GM18868 (cell line): ENCODE data around the gene AAK1.
"Not testable (repeated sequence)": the region's sequence is repeated elsewhere in the genome, so short reads cannot be mapped to it uniquely, and the experiment has no call there.

Source experiments
- ATAC-seq: cut with Tn5 transposase; IDR thresholded peaks from one replicate; pipeline ENCODE4 v1.9.1; 2021; ENCODE audit warnings: mild to moderate bottlenecking, moderate library complexity; ENCODE audit not compliant: unreplicated experiment

The AAK1 gene

DNA sequence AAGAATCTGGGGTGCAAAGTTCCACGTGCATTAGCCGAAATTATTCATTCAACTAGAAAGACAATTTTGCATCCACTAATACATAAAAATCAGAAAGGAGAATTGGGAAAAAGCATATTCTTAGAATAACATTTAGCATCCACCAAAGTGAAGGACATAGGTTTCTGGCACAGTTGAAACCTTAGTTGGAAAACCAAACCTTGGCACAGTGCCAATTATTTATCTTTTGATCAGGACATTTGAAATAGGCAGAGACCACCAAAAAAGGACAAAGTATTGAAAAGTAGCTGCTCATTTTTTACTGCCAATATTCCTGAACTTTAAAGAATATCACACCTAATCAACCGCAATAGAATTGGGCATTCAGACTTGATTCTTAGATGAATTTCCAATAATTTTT is 180.8 kb downstream of the AAK1 start:
- no peak for ATAC-seq

- no peak for ATAC-seq
These were observed 182.1 kb downstream of the AAK1 start for GRCh38 chr2:69461404-69461803.

DNA sequence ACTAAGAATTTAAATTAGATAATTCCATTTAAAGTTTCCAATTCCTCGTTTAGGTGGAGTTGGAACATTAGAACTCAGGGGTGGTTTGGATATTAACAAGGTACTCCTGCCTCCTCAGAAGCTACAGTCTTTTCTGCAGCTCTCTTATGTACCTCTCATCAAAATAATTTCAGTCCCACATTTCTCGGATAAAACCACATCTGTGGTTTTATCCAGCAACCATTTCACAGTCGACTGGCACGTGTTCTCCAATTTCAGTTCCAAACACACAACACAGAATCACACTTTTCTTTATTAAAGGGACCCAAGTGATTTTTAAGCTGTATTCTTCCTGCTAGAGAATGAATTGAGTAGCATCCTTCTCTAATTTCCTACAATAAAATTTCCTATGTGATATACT is 183.6 kb downstream of the AAK1 start:
- no peak for ATAC-seq

GRCh38 chr2:69456950-69457445 is 186.5 kb downstream of the AAK1 start:
- no peak for ATAC-seq

DNA sequence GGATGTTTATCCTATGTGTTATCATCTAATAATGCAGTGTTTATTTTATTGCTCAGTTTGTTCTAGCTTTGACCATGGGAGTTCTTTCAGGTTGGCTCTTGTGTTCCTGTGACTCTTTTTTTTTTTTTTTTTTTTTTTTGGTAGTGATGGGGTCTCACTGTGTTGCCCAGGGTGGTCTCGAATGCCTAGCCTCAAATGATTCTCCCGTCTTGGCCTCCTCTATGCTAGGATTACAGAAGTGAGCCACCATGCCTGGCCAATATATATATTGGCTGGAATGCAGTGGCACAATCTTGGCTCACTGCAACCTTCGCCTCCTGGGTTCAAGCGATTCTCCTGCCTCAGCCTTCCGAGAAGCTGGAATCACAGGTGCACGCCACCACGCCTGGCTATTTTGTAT is 187.4 kb downstream of the AAK1 start:
- ATAC-seq, result no peak

- no peak for ATAC-seq
These were observed 188.6 kb downstream of the AAK1 start for GRCh38 chr2:69454976-69455375.

DNA sequence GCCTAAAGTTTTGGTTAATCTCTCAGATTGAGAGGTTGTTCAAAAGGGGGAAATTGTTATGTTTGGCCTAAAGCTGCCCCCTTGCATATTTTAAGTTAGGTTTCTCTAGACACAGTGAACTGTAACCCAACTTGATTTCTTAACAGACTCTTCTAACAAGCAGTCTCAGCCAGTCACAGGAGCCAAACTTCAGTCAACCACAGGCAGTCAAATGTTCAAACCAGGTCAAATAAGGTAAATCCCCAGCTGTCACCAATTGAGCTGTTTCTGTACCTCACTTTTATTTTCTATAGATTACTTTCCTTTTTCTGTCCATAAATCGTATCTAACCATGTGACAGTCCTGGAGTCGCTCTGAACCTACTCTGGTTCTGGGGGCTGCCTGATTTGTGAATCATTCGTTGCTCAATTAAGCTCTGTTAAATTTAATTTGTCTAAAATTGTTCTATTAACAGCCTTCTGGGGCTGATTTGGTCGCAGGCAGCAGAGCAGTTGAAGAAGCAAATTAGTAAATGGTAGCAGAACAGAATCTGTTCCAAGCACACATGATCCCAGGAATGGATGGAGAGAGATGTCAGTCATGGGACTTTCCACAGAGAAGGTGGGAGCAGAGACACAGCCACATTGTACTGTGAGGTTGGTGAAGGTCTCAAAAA is 189.9 kb downstream of the AAK1 start:
- peak; percentile 92 for ATAC-seq

GRCh38 chr2:69452687-69453086 is 190.9 kb downstream of the AAK1 start:
- ATAC-seq, result no peak

- no peak for ATAC-seq
These were observed 192.7 kb downstream of the AAK1 start for GRCh38 chr2:69450735-69451416.

DNA sequence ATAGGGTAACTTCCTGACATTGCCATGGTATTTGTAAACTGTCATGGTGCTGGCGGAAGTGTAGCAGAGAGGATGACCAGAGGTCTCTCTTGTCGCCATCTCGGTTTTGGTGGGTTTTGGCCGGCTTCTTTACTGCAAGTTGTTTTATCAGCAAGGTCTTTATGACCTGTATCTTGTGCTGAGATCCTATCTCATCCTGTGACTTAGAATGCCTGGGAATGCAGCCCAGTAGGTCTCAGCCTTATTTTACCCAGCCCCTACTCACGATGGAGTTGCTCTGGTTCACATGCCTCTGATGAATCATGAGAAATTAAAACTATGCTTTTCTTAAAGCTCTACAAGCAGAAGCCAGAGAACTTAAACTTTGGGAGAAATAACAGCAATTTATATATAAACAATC is 193.6 kb downstream of the AAK1 start:
- ATAC-seq, result no peak

DNA sequence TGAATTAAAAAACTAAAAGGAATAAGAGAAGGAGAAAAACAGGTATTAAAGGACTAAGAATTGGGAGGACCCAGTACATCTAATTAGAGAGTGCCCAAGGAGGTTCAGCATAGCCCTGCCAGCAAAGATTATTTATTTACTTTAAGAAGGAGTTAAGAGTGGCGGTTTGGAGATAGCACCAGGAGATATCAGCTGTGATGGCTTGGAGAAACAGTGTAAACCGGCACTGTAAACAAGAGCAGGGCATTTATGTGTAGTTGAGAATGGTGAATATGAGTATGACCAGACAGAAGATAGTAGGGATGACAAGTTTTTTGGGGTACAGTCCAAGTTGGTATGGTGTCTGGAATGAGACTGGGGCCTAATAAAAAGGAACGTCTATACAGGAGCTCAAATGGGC is 199.9 kb downstream of the AAK1 start:
- ATAC-seq, result not testable (repeated sequence)

- ATAC-seq, result not testable (repeated sequence)
These were observed 204.0 kb downstream of the AAK1 start for GRCh38 chr2:69439499-69439898.

- no peak for ATAC-seq
These were observed 205.0 kb downstream of the AAK1 start for GRCh38 chr2:69438580-69438979.

DNA sequence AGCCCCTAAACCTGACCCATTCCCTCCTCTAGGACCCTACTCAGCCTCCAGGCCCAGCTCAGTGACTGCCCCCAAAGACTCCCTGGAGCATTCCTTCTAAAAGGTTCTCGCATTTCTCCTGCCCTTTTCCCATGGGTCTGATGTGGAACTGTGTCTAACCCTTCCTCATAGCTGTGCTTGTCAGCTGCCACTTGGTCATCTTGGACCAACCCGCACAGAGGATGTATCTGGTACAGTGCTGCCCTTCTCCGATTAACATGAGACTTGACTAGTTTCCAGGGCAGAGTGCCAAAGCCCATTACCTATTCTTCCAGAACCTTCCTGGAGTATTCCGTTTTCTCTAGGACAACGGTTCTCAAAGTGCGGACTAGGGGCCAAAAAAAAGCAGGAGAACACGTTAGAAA is 205.8 kb downstream of the AAK1 start:
- no peak for ATAC-seq

DNA sequence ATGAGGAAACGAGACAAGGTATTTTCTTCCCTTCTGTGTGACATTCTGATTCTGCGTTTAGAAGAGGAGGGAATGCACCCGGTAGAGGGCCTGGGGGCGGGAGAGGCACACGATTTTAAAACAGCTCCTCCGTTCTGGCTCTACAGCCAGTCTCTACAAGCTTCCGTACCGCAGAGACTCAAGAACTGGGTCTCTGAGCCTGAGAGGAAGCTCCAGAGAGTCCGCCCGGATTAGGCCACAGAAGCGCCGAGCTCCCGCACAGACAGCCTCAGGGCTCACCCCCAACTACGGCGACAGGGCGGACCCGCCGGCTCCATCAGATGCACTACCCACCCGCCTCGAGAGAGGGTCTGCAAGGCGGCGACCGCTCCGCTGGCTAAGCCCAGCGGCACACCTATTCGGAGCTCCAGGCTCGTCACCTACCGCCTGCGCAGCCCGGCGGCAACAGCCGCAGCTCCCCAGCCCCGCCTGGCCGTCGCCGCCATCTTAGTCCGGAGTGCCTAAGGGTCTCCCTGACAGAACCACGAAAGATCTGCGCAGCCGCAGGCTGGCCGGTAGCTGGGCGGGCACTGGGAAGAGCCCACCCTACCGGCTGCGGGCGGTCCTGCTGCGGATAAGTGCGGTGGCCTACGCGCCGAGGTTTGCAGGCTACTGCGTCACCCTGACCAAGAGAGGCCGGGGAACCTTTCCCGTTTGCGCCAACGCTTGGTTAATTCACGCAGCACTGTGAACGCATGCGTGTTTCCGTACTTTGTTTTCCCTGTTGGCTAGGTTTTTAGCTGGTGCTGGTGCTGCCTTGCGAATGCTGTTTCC is 206.4 kb downstream of the AAK1 start, which contains the start of gene NFU1:
NFU1 (minus strand) TSS at position 498 of the 813 bp plus-strand sequence; CDS start at position 485, 13 bp downstream.
- peak; percentile 96 for ATAC-seq

GRCh38 chr2:69436596-69436937 is 207.0 kb downstream of the AAK1 start:
- peak; percentile 1 for ATAC-seq

GRCh38 chr2:69434753-69435152 is 208.8 kb downstream of the AAK1 start:
- ATAC-seq, result no peak

DNA sequence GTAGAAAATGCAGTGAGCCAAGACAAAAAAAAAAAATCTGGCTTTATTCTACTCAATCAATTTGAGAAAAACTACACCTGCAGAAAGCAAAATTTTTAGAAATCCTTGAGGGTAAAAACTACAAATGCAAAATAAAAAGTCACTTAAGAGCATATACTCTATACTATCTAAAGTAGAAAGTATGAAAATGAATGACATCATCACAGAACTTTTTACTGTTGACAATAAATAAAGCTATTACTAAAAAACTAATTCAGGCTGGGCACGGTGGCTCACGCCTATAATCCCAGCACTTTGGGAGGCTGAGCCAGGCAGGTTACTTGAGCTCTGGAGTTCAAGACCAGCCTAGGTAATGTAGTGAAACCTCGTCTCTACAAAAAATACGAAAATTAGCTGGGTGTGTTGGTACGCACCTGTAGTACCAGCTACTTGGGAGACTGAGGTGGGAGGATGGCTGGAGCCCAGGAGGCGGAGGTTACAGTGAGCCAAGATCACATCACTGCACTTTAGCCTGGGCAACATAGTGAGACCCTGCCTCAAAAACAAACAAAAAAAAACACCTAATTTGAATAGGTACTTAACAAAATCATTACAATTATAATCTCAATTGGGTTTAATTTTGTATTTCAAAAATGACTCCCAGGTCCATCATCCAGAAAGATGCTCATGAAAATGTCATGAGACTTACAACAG is 213.9 kb downstream of the AAK1 start:
- no peak for ATAC-seq

- no peak for ATAC-seq
These were observed 214.6 kb downstream of the AAK1 start for GRCh38 chr2:69428981-69429380.

DNA sequence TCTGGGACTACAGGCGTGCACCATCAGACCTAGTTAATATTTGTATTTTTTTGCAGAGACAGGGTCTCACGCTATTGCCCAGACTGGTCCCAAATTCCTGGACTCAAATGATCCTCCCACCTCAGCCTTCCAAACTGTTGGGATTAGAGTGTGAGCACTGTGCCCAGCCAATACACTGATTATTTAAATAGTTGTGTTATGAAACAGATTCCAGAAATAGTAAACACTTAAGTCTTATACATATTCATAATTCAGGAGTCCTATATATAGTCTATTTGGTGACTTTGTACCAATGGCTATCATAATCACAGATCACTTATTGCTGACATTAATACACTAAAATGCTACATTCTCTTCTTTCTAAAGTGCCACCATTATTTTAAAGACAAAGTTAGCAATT is 219.1 kb downstream of the AAK1 start:
- no peak for ATAC-seq

GRCh38 chr2:69422198-69422597 is 221.3 kb downstream of the AAK1 start:
- no peak for ATAC-seq
